ENCODE results near the gene ACOT7.

Gene ACOT7

GRCh38 chr1:6359216-6360116 lies 34.1 kb downstream of the ACOT7 start:
- DNase-seq: no peak

DNA sequence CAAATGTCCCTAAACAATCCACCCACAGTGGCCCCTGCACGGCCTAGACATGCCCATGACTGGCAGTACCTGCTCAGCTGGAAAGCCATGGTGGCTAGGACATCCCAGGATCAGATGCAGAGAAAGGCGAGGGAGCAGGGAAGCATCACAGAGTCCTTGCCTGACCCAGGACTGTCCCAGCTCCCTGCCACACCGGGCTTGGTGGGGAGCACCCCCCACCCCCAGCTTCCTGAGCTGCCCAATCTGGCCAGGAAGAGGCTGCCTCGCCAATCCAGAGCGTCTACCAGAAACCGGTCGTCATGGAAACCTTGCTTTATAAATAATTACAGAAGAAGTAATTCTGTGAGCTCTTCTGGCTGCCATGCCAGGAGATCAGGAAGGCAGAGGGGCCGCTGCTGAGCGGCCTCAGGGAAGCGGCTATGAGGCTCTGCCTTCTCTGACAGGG lies 34.8 kb downstream of the ACOT7 start:
- peak; percentile 43 for DNase-seq

GRCh38 chr1:6358144-6358624 lies 35.4 kb downstream of the ACOT7 start:
- no peak for DNase-seq

DNA sequence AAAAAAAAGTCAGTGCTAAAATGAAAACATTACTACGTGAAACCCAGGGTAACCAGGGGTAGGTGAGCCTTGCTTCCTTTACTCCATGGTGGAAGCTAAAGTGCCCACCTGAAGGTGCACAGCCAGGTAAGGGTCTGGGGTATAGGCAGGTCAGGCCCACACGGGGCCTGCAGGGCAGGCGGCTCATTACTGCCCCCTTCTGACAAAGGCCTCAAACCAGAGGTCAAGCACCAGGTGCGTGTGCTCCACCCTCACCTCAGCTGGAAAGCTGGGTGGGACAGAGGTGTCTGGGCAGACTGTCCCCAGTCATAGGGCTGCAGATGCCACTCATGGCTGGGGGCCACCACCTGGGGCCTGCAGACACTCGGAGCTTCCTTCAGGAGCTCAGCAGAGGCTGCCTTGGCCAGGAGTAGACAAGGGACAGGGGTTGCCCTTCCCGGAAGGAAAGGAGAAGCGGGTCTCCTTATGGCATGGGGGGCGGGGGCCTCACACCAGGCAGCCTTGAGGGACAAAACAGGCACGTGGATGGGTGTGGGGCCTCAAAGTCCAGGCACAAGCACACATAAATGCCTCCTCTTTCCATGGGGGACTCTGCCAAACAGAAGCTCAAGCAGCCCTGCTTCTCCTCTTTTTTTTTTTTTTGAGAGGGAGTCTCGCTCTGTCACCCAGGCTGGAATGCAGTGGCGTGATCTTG lies 36.2 kb downstream of the ACOT7 start:
- no peak for DNase-seq

DNA sequence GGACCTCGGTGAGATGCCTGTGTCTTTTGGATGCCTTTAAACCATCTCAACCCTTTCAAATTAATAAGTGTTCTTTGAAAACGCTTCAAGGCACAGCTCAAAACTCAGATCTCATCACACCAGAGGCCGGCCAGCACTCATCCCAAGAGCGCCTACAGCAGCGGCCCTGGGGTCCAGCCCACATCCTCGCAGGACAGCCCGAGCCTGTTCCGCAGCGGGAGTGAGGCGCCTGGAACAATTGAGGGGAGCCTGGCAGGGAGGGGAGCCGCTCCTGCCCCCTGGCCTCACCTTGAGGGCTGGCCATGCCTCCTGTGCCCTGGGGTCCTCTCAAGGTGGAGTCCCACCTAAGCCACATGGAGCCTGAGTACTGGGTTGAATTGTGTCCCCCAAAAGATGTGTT lies 37.9 kb downstream of the ACOT7 start:
- no peak for DNase-seq

- DNase-seq: no peak
These were observed 38.8 kb downstream of the ACOT7 start for GRCh38 chr1:6354659-6355317.

GRCh38 chr1:6353955-6354658 lies 39.5 kb downstream of the ACOT7 start:
- no peak for DNase-seq

DNA sequence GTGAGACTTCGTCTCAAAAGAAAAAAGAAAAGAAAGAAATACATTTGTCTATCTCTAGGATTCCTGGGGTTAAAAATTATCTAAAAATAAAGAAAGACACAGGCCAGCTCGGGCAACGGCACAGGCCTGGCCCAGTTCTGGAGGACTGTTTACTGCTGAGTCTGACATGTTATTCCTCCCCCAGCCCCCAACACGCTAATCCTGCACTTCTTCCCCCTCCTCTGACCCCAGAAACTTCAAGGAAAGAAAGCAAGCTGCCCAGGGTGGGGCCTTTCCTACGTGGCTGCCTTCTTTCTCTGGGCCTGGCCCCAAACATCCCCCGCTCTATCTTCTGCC lies 40.0 kb downstream of the ACOT7 start:
- DNase-seq: no peak

- DNase-seq: no peak
These were observed 41.4 kb downstream of the ACOT7 start for GRCh38 chr1:6352138-6352563.

- DNase-seq: no peak
These were observed 42.0 kb downstream of the ACOT7 start for GRCh38 chr1:6351480-6352137.

DNA sequence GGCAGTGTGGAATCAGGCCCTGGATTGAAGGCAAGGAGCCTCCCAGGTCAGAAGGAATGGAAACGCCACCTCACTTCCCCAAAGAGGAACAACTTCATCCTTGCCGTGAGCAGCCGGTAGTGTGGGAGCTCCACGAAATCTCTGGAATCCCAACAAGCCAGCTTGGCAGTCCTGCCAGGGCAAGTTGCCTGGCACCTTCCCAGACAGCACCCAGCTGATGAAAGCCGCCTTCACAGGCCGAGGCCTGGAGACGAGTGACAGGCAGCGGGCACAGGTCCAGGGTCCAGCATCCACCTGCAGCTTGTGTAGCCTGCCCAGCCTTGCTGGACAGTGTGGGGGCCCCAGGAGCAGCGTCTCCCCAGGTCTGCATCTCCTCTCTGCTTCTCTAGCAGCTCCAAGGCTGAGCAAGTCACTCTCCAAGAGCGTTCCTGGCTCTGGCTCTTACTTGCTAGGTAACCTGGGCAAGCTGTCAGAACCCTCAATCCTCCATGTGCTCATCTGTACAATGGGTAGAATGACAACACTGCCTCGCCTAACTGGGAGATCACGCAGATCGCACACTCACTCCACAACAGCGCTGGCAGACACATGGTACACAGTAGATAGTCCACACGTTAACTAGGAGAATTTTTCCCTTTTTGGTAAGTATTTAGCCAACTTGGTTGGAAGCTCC lies 43.0 kb downstream of the ACOT7 start:
- no peak for DNase-seq

GRCh38 chr1:6349254-6349943 lies 44.2 kb downstream of the ACOT7 start:
- DNase-seq: no peak

DNA sequence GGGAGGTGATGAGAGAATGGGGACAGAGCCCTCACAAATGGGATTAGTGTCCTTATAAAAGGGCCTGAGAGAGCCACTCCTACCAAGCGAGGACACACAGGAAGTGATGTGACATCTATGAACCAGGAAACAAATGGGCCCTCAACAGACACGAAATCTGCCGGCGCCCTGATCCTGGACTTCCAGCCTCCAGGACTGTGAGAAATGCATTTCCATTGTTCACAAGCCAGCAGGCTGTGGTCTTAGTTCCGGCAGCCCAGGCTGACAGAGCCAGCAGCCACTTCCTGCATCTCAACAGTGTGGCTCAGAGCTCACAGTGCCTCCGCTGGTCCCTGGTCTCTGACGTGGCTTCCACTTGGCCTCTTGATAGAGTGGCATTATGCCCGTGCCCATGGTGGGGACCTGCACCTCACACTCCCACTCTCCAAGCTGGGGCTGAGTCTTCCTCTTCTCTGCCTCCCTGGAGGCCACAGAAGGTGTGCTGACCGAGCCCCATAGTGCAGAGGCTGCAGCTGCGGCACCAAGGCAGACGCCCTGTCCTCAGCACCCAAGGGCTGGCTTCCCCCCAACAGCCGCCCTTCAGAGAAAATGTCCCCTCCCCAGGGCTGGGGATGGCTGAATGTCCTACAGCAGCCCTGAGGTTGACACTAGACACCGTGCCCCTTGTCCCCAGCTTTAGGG lies 44.9 kb downstream of the ACOT7 start:
- DNase-seq: no peak

DNA sequence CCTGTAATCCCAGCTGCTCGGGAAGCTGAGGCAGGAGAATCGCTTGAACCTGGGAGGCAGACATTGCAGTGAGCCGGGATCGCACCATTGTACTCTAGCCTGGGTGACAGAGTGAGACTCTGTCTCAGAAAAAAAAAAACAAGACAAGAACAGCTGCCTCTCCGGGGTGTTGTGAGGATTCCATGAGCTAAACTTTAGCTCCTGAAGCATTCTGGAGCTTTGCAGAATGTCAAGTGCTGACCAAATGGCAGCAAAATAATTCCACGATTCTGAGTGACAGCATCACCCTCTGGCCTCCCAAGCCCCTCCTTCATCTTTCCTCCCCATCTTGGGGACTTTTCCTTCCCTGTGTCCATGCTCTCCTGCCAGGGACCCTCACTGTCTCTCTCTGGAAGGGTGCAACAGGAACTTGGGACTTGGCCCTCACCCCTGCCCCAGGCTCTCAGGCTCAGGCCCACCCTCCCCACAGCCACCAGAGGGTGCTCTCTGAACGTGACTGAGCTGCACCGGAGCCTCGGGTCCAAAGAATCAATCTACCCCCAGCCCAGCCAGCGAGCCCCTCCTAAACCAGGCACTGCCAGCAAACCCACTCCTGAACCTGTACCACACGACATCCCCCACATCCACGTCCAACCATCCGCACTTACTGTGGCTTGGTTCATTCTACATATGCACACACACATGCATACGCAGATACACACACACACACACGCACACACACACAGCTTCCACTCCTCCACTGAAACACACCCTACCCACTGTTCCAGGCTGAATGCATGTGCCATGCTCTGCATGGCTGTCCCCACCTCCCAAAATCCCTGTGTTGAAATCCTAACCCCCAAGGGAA lies 45.7 kb downstream of the ACOT7 start:
- no peak for DNase-seq

GRCh38 chr1:6345460-6345859 lies 48.1 kb downstream of the ACOT7 start:
- no peak for DNase-seq

DNA sequence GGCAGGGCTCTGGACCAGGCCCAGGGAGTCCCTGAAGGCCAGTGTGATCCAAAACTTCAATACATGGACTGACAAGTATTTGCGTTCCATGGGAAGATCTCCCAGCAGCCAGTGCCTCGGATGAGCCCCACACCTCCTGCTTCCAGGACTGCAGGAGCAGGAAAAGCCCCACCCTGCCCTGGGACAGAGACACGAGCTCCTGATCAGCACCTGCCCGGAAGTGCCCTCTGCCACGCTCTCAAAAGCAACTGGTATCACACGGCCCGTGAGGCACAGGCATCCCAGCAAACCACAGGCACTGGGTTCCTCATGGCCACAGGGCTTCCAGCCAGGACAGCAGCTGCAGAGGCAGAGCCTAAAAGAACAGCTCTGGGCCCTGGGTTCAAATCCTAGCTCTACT lies 48.6 kb downstream of the ACOT7 start:
- no peak for DNase-seq

DNA sequence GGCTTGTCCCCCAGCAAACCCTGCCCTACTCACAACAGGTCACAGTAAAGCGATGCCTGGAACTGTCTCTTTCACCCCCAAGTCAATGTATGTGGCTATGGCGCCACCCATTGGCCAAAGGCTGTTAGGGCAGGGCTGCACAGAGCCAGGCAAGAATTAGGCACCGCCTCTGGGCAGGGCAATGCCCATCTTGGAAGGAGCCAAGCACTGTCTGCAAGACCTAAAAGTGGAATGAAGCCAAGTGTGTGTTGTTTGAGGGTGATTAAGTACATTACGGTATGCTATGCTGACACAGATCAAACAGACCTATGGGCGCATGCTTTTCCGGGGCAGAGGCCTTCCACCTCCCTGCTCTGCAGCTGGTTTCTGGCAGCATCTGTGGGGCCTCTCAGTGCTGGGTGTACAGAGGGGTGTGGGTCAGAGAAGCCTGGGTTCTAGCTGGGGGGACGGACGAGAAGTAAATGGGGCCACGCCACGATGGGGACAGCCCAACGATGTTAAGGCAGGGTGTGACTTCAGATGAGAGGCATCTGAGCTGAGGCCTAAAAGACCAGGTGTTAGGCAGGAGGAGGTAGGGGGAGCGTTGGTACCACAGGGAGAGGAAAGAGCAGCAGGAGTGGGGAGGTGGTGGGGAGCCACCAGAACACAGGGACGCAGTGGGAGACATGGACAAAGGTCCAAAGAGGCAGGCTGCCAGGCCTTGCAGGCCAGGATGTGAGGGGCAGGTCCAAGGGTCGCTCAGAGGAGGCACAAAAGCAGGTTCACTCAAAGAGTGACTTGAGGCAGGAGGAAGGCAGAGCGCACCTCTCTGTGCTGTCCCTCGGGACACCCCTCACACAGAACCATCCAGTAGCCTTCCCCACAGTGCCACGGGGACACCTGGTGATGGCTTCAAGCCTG lies 49.8 kb downstream of the ACOT7 start:
- peak; percentile 56 for DNase-seq

GRCh38 chr1:6342056-6342455 lies 51.5 kb downstream of the ACOT7 start:
- no peak for DNase-seq

- DNase-seq: no peak
These were observed 54.9 kb downstream of the ACOT7 start for GRCh38 chr1:6338695-6339094.
